Osteocyte (in vitro differentiated cells): Measurements from ENCODE around the gene PIK3R5. TPM values are rescaled to one million over a fixed set of nuclear protein-coding genes. Genes with fewer than 3 reads are reported as not detected.
A peak's percentile ranks its signal among the peaks of the same experiment; 100 is the strongest.

Experiments
- DNase-seq: peaks from one replicate; pipeline ENCODE4 v3.0.0; 2021; ENCODE audit warnings: mixed read lengths; ENCODE audit not compliant: unreplicated experiment; ENCODE audit errors: extremely low spot score
- H3K27ac Mint-ChIP-seq: one replicate; pipeline ENCODE4 v1.8.0; 2021; ENCODE audit warnings: mild to moderate bottlenecking, mixed read lengths; ENCODE audit not compliant: unreplicated experiment
- H3K27me3 Mint-ChIP-seq: one replicate; pipeline ENCODE4 v1.8.0; 2021; ENCODE audit warnings: mixed read lengths; ENCODE audit not compliant: unreplicated experiment
- H3K36me3 Mint-ChIP-seq: one replicate; pipeline ENCODE4 v1.8.0; 2021; ENCODE audit warnings: mixed read lengths; ENCODE audit not compliant: unreplicated experiment
- H3K4me1 Mint-ChIP-seq: one replicate; pipeline ENCODE4 v1.8.0; 2021; ENCODE audit warnings: mixed read lengths; ENCODE audit not compliant: unreplicated experiment
- H3K4me3 Mint-ChIP-seq: one replicate; pipeline ENCODE4 v1.8.0; 2021; ENCODE audit warnings: mild to moderate bottlenecking, moderate library complexity, mixed read lengths; ENCODE audit not compliant: unreplicated experiment
- H3K9me3 Mint-ChIP-seq: one replicate; pipeline ENCODE4 v1.8.0; 2021; ENCODE audit warnings: mixed read lengths; ENCODE audit not compliant: unreplicated experiment
- CTCF ChIP-seq: fragments of 200-600 bp; sonication (generic); IDR thresholded peaks from 2 replicates; pipeline ENCODE4 v1.5.0; 2021; ENCODE audit warnings: antibody characterized with exemption, mild to moderate bottlenecking, moderate library complexity
- total RNA-seq: library from RNA; stranded (reverse); gene quantifications from 2 replicates; pipeline ENCODE4 v1.2.1, GENCODE V29; 2021

The PIK3R5 gene
- total RNA-seq, 1 donor from 2014 or later = not detected

- Mint-ChIP-seq H3K9me3 (no peaks in the 10 kb centered on the region), H3K27ac (no peak overlapping the region), H3K27me3 (peaks cover 49% of the 10 kb centered on the region), H3K4me1 (no peaks in the 10 kb centered on the region), H3K4me3 (no peak overlapping the region), H3K36me3 (no peaks in the 10 kb centered on the region)
- DNase-seq = no peak
- TF ChIP-seq CTCF = no peak
These were observed 6.1 kb downstream of the PIK3R5 start for GRCh38 chr17:8959312-8959918.

DNA sequence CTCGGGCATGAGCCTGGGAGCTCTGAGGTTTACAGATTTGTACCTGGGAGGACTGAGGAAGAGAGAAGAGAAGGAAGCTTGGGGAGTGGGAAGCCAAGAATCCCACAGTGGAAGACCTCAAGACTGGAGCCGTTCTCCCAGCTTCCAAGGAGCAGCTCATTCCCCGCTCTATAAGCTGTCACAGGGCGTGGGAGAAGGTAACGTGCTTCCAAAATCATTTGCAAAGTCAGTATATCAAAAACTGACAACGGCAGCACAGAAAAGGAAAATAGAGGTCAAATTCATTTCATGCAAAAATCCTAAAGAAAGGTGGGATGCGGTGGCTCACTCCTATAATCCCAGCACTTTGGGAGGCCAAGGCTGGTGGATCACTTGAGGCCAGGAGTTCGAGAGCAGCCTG, 7.8 kb downstream of the PIK3R5 start:
- TF ChIP-seq CTCF = no peak
- DNase-seq = no peak
- Mint-ChIP-seq H3K27me3 (peaks cover 37% of the 10 kb centered on the region), H3K27ac (no peak overlapping the region), H3K4me1 (no peaks in the 10 kb centered on the region), H3K9me3 (no peaks in the 10 kb centered on the region), H3K4me3 (no peak overlapping the region), H3K36me3 (no peaks in the 10 kb centered on the region)

DNA sequence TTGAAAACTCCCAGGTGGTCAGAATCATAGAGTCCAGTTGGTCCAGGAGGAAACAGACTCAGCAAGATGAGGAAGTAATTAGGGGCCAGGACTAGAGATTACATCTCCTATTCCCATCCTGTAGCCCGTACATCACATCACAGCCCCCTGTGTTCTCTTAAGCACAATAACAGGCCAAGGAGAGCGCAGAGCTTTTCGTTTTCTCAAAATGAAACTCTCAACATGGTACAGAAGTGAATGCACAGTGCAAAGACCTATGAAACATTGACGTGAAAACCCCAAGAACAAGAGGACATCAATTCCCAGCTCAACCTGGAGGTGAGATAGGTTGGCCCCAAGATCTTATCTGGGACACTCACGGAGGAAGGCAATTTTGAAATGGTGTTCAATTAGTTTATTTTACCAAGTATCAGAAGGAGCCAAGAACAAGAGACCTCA, 9.0 kb downstream of the PIK3R5 start:
- Mint-ChIP-seq H3K36me3 (no peaks in the 10 kb centered on the region), H3K4me3 (no peak overlapping the region), H3K9me3 (peaks cover 3% of the 10 kb centered on the region), H3K4me1 (no peaks in the 10 kb centered on the region), H3K27ac (no peak overlapping the region), H3K27me3 (peaks cover 29% of the 10 kb centered on the region)
- no peak for TF ChIP-seq CTCF
- DNase-seq = no peak

- no peak for TF ChIP-seq CTCF
- H3K27me3 Mint-ChIP-seq = peaks cover 27% of the 10 kb centered on the region
- H3K4me1 Mint-ChIP-seq = no peaks in the 10 kb centered on the region
- H3K36me3 Mint-ChIP-seq = no peaks in the 10 kb centered on the region
- H3K27ac Mint-ChIP-seq = no peak overlapping the region
- DNase-seq = peak; percentile 68
- no peak overlapping the region for H3K4me3 Mint-ChIP-seq
- peaks cover 6% of the 10 kb centered on the region for H3K9me3 Mint-ChIP-seq
These were observed 10.2 kb downstream of the PIK3R5 start for GRCh38 chr17:8955021-8955959.

DNA sequence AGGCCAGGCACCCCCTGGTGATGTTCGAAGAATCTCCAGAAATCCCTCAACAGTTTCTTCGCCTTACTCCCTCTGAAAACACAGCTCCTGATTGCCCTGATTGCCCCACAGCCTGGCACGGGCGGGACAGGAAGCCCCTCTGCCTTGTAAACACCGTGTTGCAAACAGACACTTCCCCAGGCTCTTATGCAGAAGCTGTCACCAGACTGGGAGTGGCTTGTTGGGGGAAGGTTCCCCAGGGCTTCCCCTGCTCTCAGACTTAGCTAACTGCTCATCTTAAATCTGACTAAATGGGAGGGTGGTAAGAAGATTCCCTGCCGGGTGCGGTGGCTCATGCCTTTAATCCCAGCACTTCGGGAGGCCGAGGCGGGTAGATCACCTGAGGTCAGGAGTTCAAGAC, 11.2 kb downstream of the PIK3R5 start:
- H3K27me3 Mint-ChIP-seq = peaks cover 23% of the 10 kb centered on the region

More for the DNA sequence above, 11.2 kb downstream of the PIK3R5 start:
- Mint-ChIP-seq H3K4me3 (no peak overlapping the region), H3K27ac (no peak overlapping the region), H3K36me3 (no peaks in the 10 kb centered on the region), H3K9me3 (peaks cover 6% of the 10 kb centered on the region), H3K4me1 (no peaks in the 10 kb centered on the region)
- peak; percentile 65 for DNase-seq
- no peak for TF ChIP-seq CTCF
